Nephron progenitor cell (in vitro differentiated cells): ENCODE data around the gene PHF21B.

Experiments used
- DNase-seq: peaks from one replicate; pipeline ENCODE4 v3.0.0; 2021
- H3K27ac Mint-ChIP-seq: 2 replicates; pipeline ENCODE4 v1.8.0; 2021; ENCODE audit warnings: mild to moderate bottlenecking, moderate library complexity, mixed read lengths
- H3K27me3 Mint-ChIP-seq: 2 replicates; pipeline ENCODE4 v1.8.0; 2021; ENCODE audit warnings: mild to moderate bottlenecking, low read depth, mixed read lengths; ENCODE audit not compliant: poor library complexity
- H3K36me3 Mint-ChIP-seq: 2 replicates; pipeline ENCODE4 v1.8.0; 2021; ENCODE audit warnings: low read depth, mixed read lengths
- H3K4me1 Mint-ChIP-seq: 2 replicates; pipeline ENCODE4 v1.8.0; 2021; ENCODE audit warnings: mixed read lengths
- H3K4me3 Mint-ChIP-seq: 2 replicates; pipeline ENCODE4 v1.8.0; 2021; ENCODE audit warnings: mild to moderate bottlenecking, moderate library complexity, mixed read lengths
- H3K9me3 Mint-ChIP-seq: 2 replicates; pipeline ENCODE4 v1.8.0; 2021; ENCODE audit warnings: mild to moderate bottlenecking, moderate library complexity, mixed read lengths
- CTCF ChIP-seq: fragments of 200-600 bp; sonication (generic); IDR thresholded peaks from 2 replicates; pipeline ENCODE4 v1.5.0; 2021; ENCODE audit warnings: antibody characterized with exemption

PHF21B gene

GRCh38 chr22:44892803-44893730 lies 116.7 kb downstream of the PHF21B start:
- Mint-ChIP-seq H3K4me3 (no peak overlapping the region), H3K9me3 (no peaks in the 10 kb centered on the region), H3K27me3 (peaks cover 6% of the 10 kb centered on the region), H3K27ac (peak overlapping the region; percentile 80), H3K36me3 (peaks cover 34% of the 10 kb centered on the region), H3K4me1 (peaks cover 7% of the 10 kb centered on the region)
- DNase-seq = no peak
- TF ChIP-seq CTCF = no peak

- H3K27ac Mint-ChIP-seq = peak overlapping the region; percentile 84
- H3K27me3 Mint-ChIP-seq = peaks cover 6% of the 10 kb centered on the region
- no peak for TF ChIP-seq CTCF
- H3K4me3 Mint-ChIP-seq = no peak overlapping the region
- DNase-seq = no peak
- H3K9me3 Mint-ChIP-seq = no peaks in the 10 kb centered on the region
- peaks cover 26% of the 10 kb centered on the region for H3K36me3 Mint-ChIP-seq
- peaks cover 7% of the 10 kb centered on the region for H3K4me1 Mint-ChIP-seq
Observed at GRCh38 chr22:44892243-44892642, 117.6 kb downstream of the PHF21B start.

GRCh38 chr22:44891791-44892190 lies 118.0 kb downstream of the PHF21B start:
- H3K27ac Mint-ChIP-seq = peak overlapping the region; percentile 65

GRCh38 chr22:44891293-44891747 lies 118.5 kb downstream of the PHF21B start:
- Mint-ChIP-seq H3K9me3 (no peaks in the 10 kb centered on the region), H3K36me3 (peaks cover 19% of the 10 kb centered on the region), H3K27ac (no peak overlapping the region), H3K27me3 (peaks cover 6% of the 10 kb centered on the region), H3K4me1 (peaks cover 7% of the 10 kb centered on the region), H3K4me3 (no peak overlapping the region)
- no peak for TF ChIP-seq CTCF
- DNase-seq = no peak

More at GRCh38 chr22:44891791-44892190, 118.0 kb downstream of the PHF21B start:
- peaks cover 7% of the 10 kb centered on the region for H3K4me1 Mint-ChIP-seq
- no peak overlapping the region for H3K4me3 Mint-ChIP-seq
- no peaks in the 10 kb centered on the region for H3K9me3 Mint-ChIP-seq
- no peak for TF ChIP-seq CTCF
- no peak for DNase-seq
- peaks cover 21% of the 10 kb centered on the region for H3K36me3 Mint-ChIP-seq
- peaks cover 6% of the 10 kb centered on the region for H3K27me3 Mint-ChIP-seq

GRCh38 chr22:44890416-44891292 lies 119.2 kb downstream of the PHF21B start:
- Mint-ChIP-seq H3K4me3 (no peak overlapping the region), H3K27ac (no peak overlapping the region), H3K4me1 (peaks cover 7% of the 10 kb centered on the region), H3K27me3 (peaks cover 6% of the 10 kb centered on the region), H3K36me3 (peaks cover 18% of the 10 kb centered on the region), H3K9me3 (no peaks in the 10 kb centered on the region)
- TF ChIP-seq CTCF = no peak
- DNase-seq = no peak
